GM19452 (cell line): ENCODE measurements around the gene CDC73.

Source experiments
- ATAC-seq: cut with Tn5 transposase; IDR thresholded peaks from one replicate; pipeline ENCODE4 v1.9.1; 2021; ENCODE audit not compliant: unreplicated experiment

Gene CDC73

DNA sequence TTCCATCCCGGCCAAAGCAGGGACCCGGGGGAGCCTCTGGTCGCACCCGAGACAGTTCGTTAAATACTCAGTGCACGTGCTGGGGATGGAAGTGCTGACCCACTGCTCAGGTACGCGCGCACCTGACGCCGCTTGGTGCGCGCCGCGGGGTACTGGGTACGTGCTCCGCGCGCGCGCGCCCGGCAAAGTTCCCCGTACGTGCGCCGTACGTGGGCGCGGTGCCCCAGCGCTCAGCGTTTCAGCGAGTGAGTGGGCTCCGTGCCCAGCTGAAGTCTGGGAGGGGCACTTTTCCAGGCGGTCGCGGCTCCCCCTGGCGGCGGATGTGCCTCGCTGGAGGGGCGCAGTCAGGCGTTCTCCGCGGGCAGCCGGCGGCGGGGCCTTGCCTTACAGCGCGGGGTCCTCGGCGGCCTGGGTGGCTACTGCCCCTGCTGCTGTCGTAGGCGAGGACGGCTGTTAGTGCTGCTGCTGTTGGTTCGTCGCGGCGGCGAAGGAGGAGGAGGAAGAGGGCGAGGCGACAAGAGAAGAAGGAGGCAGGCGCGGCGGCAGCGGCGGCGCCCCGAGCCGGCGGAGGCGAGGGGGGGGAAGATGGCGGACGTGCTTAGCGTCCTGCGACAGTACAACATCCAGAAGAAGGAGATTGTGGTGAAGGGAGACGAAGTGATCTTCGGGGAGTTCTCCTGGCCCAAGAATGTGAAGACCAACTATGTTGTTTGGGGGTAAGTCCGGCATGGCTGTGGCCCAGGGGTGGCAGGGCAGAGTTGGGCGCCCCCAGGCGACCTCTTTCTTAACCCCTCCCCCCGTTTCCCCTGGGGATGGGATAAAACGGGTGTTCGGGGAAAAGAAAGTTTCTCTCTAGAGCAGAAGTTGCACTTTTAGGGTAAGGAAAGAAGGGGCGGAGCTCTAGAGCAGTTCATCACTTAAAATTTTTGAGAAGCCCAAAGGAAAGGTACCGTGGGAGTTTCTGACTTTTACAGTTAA, at the start of gene CDC73:
Gene CDC73, plus strand, starts transcription at position 416 of the 978 bp plus-strand sequence. Its CDS starts 170 bp downstream, at position 586.
- peak; percentile 91 for ATAC-seq

- no peak for ATAC-seq
Observed at GRCh38 chr1:193077991-193078390, 43.8 kb upstream of the CDC73 start.

DNA sequence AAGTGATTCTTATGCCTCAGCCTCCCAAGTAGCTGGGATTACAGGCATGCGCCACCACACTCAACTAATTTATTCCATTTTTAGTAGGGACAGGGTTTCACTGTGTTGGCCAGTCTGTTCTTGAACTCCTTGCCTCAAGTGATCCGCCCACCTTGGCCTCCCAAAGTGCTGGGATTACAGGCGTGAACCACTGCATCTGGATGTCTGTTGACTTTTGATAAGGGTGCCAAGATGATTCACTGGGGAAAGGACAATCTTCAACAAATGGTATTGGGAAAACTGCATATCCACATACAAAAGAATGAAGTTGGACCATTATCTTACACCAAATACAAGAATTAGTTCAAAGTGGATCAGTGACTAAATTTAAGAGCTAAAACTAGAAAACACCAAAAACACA, 42.6 kb upstream of the CDC73 start:
- ATAC-seq: no peak

DNA sequence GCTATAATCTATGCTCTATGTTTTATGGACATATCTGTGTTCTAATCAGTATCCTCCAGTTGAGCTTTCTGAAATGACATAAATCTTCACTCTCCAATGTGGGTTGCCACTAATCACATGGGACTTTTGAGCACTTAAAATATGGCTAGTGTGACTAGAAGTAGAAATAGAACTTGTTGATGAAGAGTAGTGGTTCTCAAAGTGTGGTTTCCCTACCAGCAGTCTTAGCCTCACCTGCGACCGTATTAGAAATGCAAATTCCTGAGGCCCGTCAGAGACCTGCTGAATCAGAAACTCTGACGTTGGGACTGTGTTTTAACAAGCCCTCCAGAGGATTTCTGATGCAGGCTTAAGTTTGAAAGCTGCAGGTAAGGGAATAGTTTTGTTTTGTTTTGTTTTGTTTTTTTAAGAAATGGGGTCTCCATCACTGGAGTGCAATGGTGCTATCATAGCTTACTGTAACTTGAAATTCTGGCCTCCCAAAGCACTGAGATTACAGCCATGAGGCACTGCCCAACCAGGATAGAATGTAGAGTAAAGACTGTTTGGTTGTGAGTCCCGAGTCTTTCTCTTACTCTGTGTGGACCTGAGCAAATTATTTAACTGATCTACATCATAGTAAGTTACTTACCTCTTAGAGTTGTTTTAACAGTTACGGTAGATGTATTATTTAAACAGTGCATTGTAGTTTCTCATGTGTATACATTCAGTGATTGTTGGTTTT, 38.3 kb upstream of the CDC73 start:
- ATAC-seq: peak; percentile 91

GRCh38 chr1:193085263-193085662, 36.6 kb upstream of the CDC73 start:
- ATAC-seq: no peak

DNA sequence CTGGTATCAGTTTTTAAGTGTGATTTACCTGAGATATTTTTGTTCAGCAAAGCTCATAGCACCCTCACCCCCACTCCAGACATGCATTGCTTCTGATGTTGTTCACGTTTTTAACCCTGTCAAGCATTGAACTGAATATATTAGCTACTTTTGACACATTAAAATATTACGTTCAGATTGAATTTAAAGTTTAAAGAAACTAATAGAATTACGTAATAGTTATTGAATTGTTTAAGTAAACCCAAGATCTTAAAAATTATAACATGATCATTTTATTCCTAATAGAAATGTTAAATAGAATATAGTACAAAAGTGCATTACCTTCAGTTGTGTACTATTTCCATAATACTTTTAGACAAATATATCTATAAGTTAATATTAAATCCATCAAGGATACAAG, 35.5 kb upstream of the CDC73 start:
- ATAC-seq: no peak

GRCh38 chr1:193087893-193088292, 33.9 kb upstream of the CDC73 start:
- no peak for ATAC-seq

DNA sequence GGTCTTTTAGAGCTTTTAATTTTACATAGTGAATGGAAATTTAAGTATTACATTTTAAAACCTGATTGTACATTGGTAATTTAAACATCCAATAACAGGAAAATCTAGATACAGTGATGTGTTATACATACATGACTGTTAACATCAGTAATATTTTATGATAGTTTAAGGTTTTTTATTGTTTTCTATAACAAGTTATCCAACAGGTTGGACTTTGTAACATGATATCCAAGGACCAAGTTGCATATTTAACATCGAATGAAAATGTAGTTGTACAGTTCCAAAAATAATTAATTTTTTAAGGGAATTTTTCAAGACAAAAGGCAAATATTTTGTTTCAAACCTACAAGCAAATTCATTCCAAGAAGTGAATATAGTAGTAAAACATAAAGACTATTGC, 31.0 kb upstream of the CDC73 start:
- ATAC-seq: no peak

- ATAC-seq: no peak
Observed at GRCh38 chr1:193094112-193094511, 27.7 kb upstream of the CDC73 start.

DNA sequence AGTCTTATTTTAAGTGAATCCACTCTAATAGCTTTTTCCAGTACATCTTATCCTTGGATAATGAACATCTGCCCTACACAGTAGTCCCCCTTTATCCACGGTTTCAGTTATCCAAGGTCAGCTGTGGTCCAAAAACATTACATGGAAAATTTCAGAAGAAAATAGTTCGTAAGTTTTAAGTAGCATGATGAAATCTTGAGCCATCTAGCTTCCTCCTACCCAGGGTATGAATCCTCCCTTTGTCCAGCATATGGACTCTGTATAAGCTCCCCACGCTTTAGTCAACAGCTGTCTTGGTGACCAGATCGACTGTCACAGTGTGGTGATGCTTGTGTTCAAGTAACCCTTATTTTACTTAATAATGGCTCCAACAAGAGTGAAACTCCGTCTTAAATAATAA, 19.2 kb upstream of the CDC73 start:
- ATAC-seq: no peak

- no peak for ATAC-seq
Observed at GRCh38 chr1:193103759-193104501, 17.9 kb upstream of the CDC73 start.

DNA sequence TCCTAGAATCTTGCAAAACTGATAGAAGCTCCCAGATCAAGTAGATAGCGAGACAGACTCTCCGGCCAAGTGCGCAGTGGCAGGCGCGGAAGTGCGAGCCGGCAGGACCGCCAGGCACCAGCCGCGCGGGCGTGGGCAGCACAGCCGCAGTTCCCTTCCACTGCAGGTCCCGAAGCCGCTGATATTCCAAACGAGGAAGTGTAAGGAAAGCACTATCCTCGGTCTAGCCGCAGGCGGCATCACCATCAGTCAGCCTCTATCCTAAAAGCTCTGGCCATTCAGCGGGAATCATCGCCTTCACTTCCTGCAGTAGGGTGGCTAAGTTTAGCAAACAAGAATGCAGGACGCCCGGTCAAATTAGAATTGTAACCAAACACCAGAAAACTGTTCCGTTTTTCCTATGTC, 17.3 kb upstream of the CDC73 start:
- ATAC-seq: peak; percentile 42

GRCh38 chr1:193104907-193105820, 16.7 kb upstream of the CDC73 start, which contains the start of gene GLRX2:
GLRX2 (minus strand) TSS chr1:193105414; CDS start chr1:193105382, 32 bp downstream.
- peak; percentile 86 for ATAC-seq

DNA sequence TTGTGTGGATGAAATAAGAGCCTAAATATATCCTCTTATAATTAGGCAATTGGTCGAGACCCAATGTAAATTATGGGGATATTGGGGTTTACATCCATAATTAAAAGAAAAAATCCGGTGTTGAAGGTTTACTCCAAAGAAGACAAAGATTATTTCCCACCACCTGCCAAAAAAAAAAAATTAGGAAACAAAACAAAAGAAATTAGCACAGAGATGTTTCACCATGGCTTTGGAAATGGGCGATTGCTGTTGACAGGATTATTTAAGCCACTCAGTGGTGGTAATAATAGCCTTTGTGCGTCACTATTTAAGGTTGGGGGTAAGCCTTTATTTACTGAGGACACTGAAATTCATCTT, 16.0 kb upstream of the CDC73 start:
- ATAC-seq: no peak

DNA sequence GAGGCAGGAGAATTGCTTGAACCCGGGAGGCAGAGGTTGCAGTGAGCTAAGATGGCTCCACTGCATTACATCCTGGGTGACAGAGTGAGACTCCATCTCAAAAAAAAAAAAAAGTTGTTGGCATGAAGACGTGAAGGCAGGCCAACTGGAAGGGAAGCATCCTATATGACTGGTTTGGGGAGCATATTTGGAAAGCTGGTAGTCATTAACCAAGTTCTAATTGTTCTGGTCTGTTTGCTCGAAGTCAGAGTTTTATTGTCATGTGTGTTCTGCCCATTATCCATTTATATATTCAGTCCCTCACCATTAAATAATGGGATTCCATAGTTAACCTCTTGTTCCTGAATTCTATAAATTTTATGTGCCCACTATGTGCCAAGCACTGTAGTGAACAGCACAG, 13.4 kb upstream of the CDC73 start:
- no peak for ATAC-seq

- no peak for ATAC-seq
Observed at GRCh38 chr1:193109619-193110018, 12.2 kb upstream of the CDC73 start.

GRCh38 chr1:193110246-193110645, 11.6 kb upstream of the CDC73 start:
- ATAC-seq: no peak

DNA sequence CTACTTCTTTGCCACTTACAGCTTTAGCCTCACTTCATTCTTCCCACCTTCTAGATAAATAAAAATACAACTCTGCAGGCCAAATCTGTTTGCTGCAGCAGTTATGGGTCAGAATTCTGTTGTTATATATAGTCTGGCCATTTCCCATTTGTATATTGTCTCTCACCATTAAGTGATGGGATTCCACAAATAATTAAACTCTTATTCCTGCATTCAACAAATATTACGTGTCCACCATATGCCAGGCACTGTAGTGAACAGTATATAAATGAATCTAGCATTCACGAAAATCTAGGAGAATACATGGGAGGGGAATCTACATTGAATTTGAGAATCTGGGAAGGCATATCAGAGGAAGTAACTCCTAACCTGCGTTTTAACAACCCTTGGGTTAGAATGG, 11.0 kb upstream of the CDC73 start:
- ATAC-seq: no peak

- no peak for ATAC-seq
Observed at GRCh38 chr1:193111641-193112090, 10.2 kb upstream of the CDC73 start.
